Psoas muscle (tissue), 8 donors: ENCODE data around the gene TRIM33. TPM values are rescaled to one million over a fixed set of nuclear protein-coding genes. Genes with fewer than 3 reads are reported as not detected.

ENCODE experiments used
- ATAC-seq, 4 donors: fragments of 200-7000 bp; cut with Tn5 transposase; one replicate each; pipeline ENCODE4 v1.9.1; 2020; ENCODE audit warnings: moderate library complexity in 3 of 4, mild to moderate bottlenecking in 2 of 4
- DNase-seq, 2 donors: peaks; one replicate each; pipeline ENCODE4 v3.0.0-alpha.2; 2020
- H3K27ac ChIP-seq: fragments of 200-600 bp; one replicate; pipeline ENCODE4 v1.8.0; 2022
- H3K27me3 ChIP-seq, 3 donors: fragments of 200-600 bp in 1 of 3; one replicate each; pipeline versions ENCODE4 v1.6.1 to v1.8.0; 2013 to 2022; ENCODE audit warnings: low read length in 2 of 3, mild to moderate bottlenecking in 2 of 3, moderate library complexity in 1 of 3; ENCODE audit not compliant: insufficient read depth in 3 of 3
- H3K36me3 ChIP-seq, 2 donors: fragments of 200-600 bp in 1 of 2; one replicate each; pipeline versions ENCODE4 v1.6.1 to v1.8.0; 2013 to 2022; ENCODE audit warnings: low read depth in 1 of 2, mild to moderate bottlenecking in 1 of 2, moderate library complexity in 1 of 2; ENCODE audit not compliant: insufficient read depth in 1 of 2
- H3K4me1 ChIP-seq: fragments of 200-600 bp; one replicate; pipeline ENCODE4 v1.8.0; 2022
- H3K4me3 ChIP-seq: fragments of 200-600 bp; one replicate; pipeline ENCODE4 v1.8.0; 2022; ENCODE audit warnings: mild to moderate bottlenecking
- H3K9me3 ChIP-seq: fragments of 200-600 bp; one replicate; pipeline ENCODE4 v1.8.0; 2022
- CTCF ChIP-seq: fragments of 200-600 bp; IDR thresholded peaks from one replicate; pipeline ENCODE4 v1.8.0; 2022; ENCODE audit warnings: antibody characterized with exemption
- WGBS, 3 donors: extraction: QIAGEN DNeasy Blood & Tissue Kit; methylation state at CpG; one replicate each; pipeline versions ENCODE4 v1.1.6 to v1.1.7; 2013; 5-methylcytosine and 5-hydroxymethylcytosine counted together
- intact Hi-C, 2 donors: fragments of 100-400 bp; cut with DNase I; formaldehyde crosslinking; loops; one replicate each; pipeline versions ENCODE4 v1.11.0 to v1.14.2; 2022
- polyA plus RNA-seq, 3 donors: library from polyadenylated mRNA; stranded (reverse); fragments of 200-250 nt; gene quantifications; one replicate each; pipeline ENCODE4 v1.2.3, GENCODE V29; 2013
- total RNA-seq, 4 donors: library from RNA; stranded (reverse); fragmentation: NEBNext Ultra II Directional in 2 of 4; extraction: Animal tissue kit (Norgen Biotek cat#: 25700) in 2 of 4; gene quantifications; one replicate each; pipeline versions ENCODE4 v1.2.1 to v1.2.4, GENCODE V29; 2021 to 2023
- donor health status: healthy with polysubstance abuse.
- donor health status: DM: no; HTN: no; CAD: no; lungs with moderate emphysema.
- donor health status: Bipolar disorder and iron deficiency.
- donor health status: healthy.
- donor health status: DM: yes; HTN: yes; CAD: no.
- donor health status: DM: no; HTN: no; CAD: no.
- donor health status: DM: no; HTN: no; CAD: no.
- donor health status: DM: yes; HTN: yes; CAD: no.

Gene TRIM33
- total and polyA plus RNA-seq, 7 donors: 4.6 to 22.0 (median 15.2) TPM

- ATAC-seq (no peak), DNase-seq (no peak)
- intact Hi-C loops: no loop called here
- no peak overlapping the region for H3K27ac ChIP-seq
- no peaks in the 10 kb centered on the region for H3K27me3 ChIP-seq
- WGBS, 3 donors: 82 to 88% (median 83%) methylated on average over 2 of the region's 2 CpGs
- no peak for TF ChIP-seq CTCF
- H3K4me3 ChIP-seq: no peak overlapping the region
- no peaks in the 10 kb centered on the region for H3K9me3 ChIP-seq
- H3K4me1 ChIP-seq: no peaks in the 10 kb centered on the region
- peaks cover 0 to 21% of the 10 kb centered on the region in 2 donors for H3K36me3 ChIP-seq
Measured at GRCh38 chr1:114545796-114546195, 34.8 kb upstream of the TRIM33 start.

- Histone ChIP-seq H3K4me1 (no peaks in the 10 kb centered on the region), H3K27ac (no peak overlapping the region), H3K27me3 (no peaks in the 10 kb centered on the region), H3K9me3 (no peaks in the 10 kb centered on the region), H3K36me3 (peaks cover 0 to 21% of the 10 kb centered on the region in 2 donors), H3K4me3 (no peak overlapping the region)
- no peak for ATAC-seq
- 63 to 74% (median 65%) methylated on average over 1 of the region's 1 CpG for WGBS, 3 donors
- no peak for DNase-seq
- intact Hi-C loops: no loop called here
- no peak for TF ChIP-seq CTCF
Measured at GRCh38 chr1:114545315-114545714, 34.3 kb upstream of the TRIM33 start.

GRCh38 chr1:114540821-114541220 is 29.8 kb upstream of the TRIM33 start:
- Histone ChIP-seq H3K4me3 (no peak overlapping the region), H3K27ac (no peak overlapping the region), H3K36me3 (peaks cover 0 to 30% of the 10 kb centered on the region in 2 donors), H3K9me3 (no peaks in the 10 kb centered on the region), H3K27me3 (no peaks in the 10 kb centered on the region), H3K4me1 (no peaks in the 10 kb centered on the region)
- WGBS, 3 donors: 65 to 84% (median 78%) methylated on average over 6 of the region's 6 CpGs
- ATAC-seq (no peak), DNase-seq (no peak)
- TF ChIP-seq CTCF: no peak
- intact Hi-C loops: no loop called here

- Histone ChIP-seq H3K9me3 (no peaks in the 10 kb centered on the region), H3K27me3 (no peaks in the 10 kb centered on the region), H3K4me3 (no peak overlapping the region), H3K4me1 (no peaks in the 10 kb centered on the region), H3K27ac (no peak overlapping the region), H3K36me3 (peaks cover 0 to 25% of the 10 kb centered on the region in 2 donors)
- no peak for DNase-seq
- no peak for TF ChIP-seq CTCF
- intact Hi-C loops: no loop called here
- ATAC-seq: no peak
- WGBS, 3 donors: 70 to 81% (median 73%) methylated on average over 3 of the region's 3 CpGs
Measured at GRCh38 chr1:114540272-114540671, 29.3 kb upstream of the TRIM33 start.

- no peak overlapping the region for H3K27ac ChIP-seq
- 86 to 90% (median 89%) methylated on average over 7 of the region's 7 CpGs for WGBS, 3 donors
- no peaks in the 10 kb centered on the region for H3K4me1 ChIP-seq
- intact Hi-C loops: no loop called here
- peaks cover 0 to 10% of the 10 kb centered on the region in 2 donors for H3K36me3 ChIP-seq
- ATAC-seq: no peak
- no peak for TF ChIP-seq CTCF
- no peak for DNase-seq
- H3K4me3 ChIP-seq: no peak overlapping the region
- no peaks in the 10 kb centered on the region for H3K9me3 ChIP-seq
- no peaks in the 10 kb centered on the region for H3K27me3 ChIP-seq
Measured at GRCh38 chr1:114536043-114536442, 25.0 kb upstream of the TRIM33 start.
